GM18870 (cell line): ENCODE data around the gene ERBIN.

Experiments used
- ATAC-seq: cut with Tn5 transposase; IDR thresholded peaks from one replicate; pipeline ENCODE4 v1.9.1; 2021; ENCODE audit warnings: moderate library complexity; ENCODE audit not compliant: unreplicated experiment

ERBIN gene

DNA sequence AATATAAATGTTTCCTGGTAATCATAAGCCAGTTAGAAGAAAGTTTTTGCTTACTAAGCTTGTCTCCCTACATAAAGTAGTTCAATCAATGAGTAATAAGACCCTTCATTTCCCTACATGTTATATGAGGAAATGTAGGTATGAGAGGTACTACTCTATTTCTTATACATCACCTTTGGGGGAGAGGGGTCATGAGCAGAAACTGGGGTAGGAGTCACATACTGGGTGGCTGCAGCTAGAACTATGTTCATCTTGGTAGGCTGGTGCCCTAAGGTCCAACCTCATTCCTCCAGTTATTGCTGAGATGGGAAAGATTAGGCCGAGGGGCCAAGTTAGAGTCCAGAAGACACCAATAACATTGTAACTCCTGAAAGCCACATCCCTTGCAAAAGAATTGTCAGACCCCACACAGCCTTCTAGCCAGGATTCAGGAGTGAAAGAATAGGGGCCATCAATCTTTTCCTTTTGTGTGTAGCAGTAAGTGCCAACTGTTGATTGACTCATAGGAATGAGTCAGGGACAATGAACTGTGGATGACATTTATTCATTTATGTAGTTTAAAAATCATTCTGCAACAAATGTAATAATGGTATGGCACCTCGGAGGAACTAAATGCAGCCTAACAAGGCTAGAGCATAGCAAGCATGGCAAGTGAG lies 196.1 kb downstream of the ERBIN start:
- ATAC-seq: no peak

DNA sequence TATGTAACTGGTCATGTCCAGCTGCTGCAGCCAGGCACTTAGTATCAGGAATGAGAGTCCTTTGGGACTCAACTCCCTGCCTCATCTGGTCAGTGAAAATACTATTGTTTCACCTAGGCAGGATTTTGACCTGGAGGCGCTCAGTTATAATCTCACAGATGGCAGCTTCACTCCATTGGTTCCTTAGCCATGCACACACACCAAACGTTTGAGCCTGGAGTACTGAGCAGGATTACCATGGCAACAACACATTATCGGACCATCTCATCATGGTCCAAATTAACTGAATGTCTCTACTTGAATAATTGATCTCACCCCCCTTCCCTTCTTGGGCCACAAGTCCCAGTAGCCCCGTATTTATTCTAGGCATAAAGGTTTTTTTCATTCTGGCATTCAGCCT lies 202.8 kb downstream of the ERBIN start:
- ATAC-seq: no peak

DNA sequence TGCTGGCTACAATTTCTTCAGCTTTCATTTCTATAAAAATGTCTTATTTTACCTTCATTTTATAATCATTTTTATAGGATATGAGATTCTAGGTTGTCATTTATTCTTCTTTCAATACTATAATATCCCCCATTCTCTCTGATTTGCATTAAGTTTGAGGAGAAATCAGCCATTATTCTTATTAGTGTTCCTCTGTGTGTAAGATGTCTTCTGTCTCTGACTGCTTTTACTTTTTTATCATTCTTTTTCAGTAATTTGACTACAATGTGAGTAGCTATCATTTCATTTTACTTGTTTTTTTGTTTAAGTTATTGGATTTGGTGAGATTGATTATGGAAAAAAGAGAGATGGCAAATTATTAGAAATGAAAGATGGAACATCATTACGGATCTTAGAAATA lies 204.1 kb downstream of the ERBIN start:
- ATAC-seq: no peak
